Lower lobe of right lung (tissue), 2 donors: ENCODE results near the gene FARP2. TPM values are rescaled to one million over a fixed set of nuclear protein-coding genes. Genes with fewer than 3 reads are reported as not detected.

Experiments used
- ATAC-seq, 2 donors: fragments of 200-7000 bp; cut with Tn5 transposase; one replicate each; pipeline ENCODE4 v1.9.1; 2020 to 2022; ENCODE audit warnings: mild to moderate bottlenecking in 2 of 2, moderate library complexity in 2 of 2
- DNase-seq: peaks from one replicate; pipeline ENCODE4 v3.0.0-alpha.2; 2020
- H3K27ac ChIP-seq: fragments of 200-600 bp; one replicate; pipeline ENCODE4 v1.8.0; 2022
- H3K27me3 ChIP-seq: fragments of 200-600 bp; one replicate; pipeline ENCODE4 v1.8.0; 2022; ENCODE audit warnings: low read depth
- H3K36me3 ChIP-seq: fragments of 200-600 bp; one replicate; pipeline ENCODE4 v1.8.0; 2022; ENCODE audit warnings: mild to moderate bottlenecking
- H3K4me1 ChIP-seq: fragments of 200-600 bp; one replicate; pipeline ENCODE4 v1.8.0; 2022
- H3K4me3 ChIP-seq: fragments of 200-600 bp; one replicate; pipeline ENCODE4 v1.8.0; 2022; ENCODE audit warnings: mild to moderate bottlenecking
- H3K9me3 ChIP-seq: fragments of 200-600 bp; one replicate; pipeline ENCODE4 v1.8.0; 2022
- intact Hi-C: fragments of 100-400 bp; cut with DNase I; formaldehyde crosslinking; loops from one replicate; pipeline ENCODE4 v1.11.0; 2022
- total RNA-seq: library from RNA; stranded (reverse); fragmentation: NEBNext Ultra II Directional; extraction: Animal tissue kit (Norgen Biotek cat#: 25700); gene quantifications from one replicate; pipeline ENCODE4 v1.2.1, GENCODE V29; 2021
- TF ChIP-seq, protein P1 (sequence below): fragments of 200-600 bp; IDR thresholded peaks from one replicate; pipeline ENCODE4 v1.8.0; 2022; ENCODE audit warnings: antibody characterized with exemption, mild to moderate bottlenecking
- donor health status: DM: no; HTN: yes; CAD: no; lungs with severe emphysema.

FARP2 gene
- total RNA-seq, 1 donor from 2014 or later: 42.4 TPM

DNA sequence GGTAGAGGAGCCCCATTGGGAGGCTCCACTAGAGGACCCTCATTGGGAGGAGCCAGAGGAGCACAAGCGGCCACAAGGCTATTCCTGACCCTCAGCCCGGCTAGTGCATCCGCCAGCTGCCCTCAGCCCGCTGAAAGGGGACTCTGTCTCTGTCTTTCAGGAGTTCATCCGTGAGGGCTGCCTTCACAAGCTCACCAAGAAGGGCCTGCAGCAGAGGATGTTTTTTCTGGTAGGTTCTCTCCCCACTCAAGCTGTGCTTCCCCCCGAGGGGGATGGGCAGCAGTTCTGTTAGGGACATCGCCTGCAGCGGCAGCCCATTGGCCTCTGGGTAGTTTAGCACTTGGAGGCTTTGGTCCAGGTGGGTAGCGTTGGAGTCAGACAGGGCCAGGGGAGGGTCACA is 127.2 kb downstream of the FARP2 start:
- no peak for DNase-seq
- Histone ChIP-seq H3K27me3 (no peaks in the 10 kb centered on the region), H3K4me1 (no peaks in the 10 kb centered on the region), H3K36me3 (peaks cover 43% of the 10 kb centered on the region), H3K27ac (no peak overlapping the region), H3K4me3 (no peak overlapping the region), H3K9me3 (no peaks in the 10 kb centered on the region)
- TF ChIP-seq, protein P1, sequence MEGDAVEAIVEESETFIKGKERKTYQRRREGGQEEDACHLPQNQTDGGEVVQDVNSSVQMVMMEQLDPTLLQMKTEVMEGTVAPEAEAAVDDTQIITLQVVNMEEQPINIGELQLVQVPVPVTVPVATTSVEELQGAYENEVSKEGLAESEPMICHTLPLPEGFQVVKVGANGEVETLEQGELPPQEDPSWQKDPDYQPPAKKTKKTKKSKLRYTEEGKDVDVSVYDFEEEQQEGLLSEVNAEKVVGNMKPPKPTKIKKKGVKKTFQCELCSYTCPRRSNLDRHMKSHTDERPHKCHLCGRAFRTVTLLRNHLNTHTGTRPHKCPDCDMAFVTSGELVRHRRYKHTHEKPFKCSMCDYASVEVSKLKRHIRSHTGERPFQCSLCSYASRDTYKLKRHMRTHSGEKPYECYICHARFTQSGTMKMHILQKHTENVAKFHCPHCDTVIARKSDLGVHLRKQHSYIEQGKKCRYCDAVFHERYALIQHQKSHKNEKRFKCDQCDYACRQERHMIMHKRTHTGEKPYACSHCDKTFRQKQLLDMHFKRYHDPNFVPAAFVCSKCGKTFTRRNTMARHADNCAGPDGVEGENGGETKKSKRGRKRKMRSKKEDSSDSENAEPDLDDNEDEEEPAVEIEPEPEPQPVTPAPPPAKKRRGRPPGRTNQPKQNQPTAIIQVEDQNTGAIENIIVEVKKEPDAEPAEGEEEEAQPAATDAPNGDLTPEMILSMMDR: no peak
- intact Hi-C loops: no loop called here
- no peak for ATAC-seq

DNA sequence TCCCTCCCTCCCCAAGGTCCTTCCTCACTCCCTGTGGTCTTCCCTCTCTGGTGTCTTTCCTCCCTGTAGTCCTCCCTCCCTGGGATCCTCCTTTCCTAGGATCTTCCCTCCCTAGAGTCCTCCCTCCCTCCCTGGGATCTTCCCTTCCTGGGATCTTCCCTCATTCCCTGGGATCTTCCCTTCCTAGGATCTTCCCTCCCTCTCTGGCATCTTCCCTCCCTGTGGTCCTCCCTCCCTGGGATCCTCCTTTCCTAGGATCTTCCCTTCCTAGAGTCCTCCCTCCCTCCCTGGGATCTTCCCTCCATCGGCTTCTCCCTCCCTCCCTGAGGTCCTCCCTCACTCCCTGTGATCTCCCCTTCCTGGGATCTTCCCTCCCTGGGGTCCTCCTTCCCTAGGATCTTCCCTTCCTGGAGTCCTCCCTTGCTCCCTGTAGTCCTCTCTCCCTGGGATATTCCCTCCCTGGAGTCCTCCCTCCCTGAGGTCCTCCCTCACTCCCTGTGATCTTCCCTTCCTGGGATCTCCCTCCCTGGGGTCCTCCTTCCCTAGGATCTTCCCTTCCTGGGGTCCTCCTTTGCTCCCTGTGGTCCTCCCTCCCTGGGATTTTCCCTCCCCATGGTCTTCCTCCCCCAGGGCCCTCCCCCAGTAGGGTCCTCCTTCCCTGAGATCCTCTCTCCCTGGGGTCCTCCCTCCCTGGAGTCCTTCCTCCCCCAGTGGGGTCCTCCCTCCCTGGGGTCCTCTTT is 129.3 kb downstream of the FARP2 start:
- ATAC-seq (no peak), DNase-seq (no peak)
- peaks cover 39% of the 10 kb centered on the region for H3K36me3 ChIP-seq
- no peaks in the 10 kb centered on the region for H3K4me1 ChIP-seq
- TF ChIP-seq, protein P1: no peak
- H3K4me3 ChIP-seq: no peak overlapping the region
- no peaks in the 10 kb centered on the region for H3K27me3 ChIP-seq
- H3K9me3 ChIP-seq: no peaks in the 10 kb centered on the region
- no peak overlapping the region for H3K27ac ChIP-seq
- intact Hi-C loops: no loop called here

DNA sequence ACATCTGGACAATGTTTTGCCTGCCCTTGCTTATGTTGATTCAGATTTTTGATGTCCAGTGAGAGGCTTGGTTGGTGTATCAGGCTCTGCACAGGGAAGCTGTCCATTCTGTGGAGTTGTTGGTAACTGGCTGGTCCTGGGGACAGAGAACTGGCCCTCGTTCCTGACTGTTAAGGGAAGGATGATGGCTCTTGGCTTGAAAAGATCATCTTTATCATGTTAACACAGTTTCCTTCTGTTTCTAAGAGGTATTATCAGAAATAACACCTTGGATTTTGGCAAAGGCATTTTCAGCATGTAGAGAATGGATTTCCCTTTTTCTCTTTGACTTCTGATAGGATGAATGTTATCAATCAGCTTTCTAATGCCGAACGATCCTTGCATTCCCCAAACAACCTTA is 133.0 kb downstream of the FARP2 start:
- Histone ChIP-seq H3K9me3 (no peaks in the 10 kb centered on the region), H3K27me3 (no peaks in the 10 kb centered on the region), H3K4me3 (no peak overlapping the region), H3K36me3 (peaks cover 64% of the 10 kb centered on the region), H3K27ac (no peak overlapping the region), H3K4me1 (no peaks in the 10 kb centered on the region)
- TF ChIP-seq, protein P1: no peak
- ATAC-seq: no peak
- DNase-seq: no peak
- intact Hi-C loops: no loop called here

DNA sequence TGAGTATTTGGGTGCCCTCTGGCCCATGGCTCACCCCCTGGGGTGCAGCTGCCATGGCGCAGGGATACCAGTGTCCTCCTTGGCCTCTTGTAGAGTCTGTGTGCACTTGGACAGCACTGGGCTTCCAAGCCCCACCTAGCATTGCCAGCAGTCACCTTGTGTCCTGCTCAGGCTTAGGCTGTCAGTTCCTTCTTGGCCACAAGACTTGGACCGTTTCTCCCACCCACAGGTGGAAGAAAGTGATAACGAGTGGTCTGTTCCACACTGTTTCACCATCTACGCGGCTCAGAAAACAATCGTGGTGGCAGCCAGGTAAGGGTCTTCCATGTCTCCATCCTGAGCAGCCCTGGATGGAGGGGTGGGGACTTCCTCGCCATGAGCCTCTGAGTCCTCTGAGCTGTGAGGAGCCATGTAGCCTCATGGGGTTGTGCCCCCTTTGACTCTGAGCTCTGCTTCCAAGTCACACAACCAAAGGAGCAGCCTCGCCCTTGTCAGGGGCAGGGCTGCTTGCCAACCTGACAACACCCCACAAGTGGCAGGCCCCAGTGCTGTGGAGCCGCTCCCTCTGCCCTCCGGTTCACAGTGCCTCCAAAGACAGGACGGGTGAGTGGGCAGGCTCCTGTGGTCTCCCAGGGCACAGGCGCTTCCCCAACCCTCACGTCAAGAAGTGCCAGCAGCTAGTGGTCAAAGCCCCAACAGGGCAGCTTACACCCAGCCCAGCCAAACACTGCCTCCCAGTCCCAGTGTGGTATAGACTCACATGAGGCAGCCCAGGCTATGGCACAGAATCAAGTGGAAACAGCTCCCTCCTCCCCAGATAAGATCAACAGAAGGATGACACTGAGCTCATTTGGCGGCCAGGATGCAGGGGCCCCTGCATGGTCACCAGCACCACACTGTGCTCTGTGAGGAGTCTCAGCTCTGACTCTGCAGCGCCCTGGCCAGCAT is 133.9 kb downstream of the FARP2 start:
- no peaks in the 10 kb centered on the region for H3K27me3 ChIP-seq
- no peaks in the 10 kb centered on the region for H3K4me1 ChIP-seq
- ATAC-seq: peak; percentile 16 to 34
- TF ChIP-seq, protein P1: no peak
- intact Hi-C loops: no loop called here
- no peak for DNase-seq
- H3K27ac ChIP-seq: no peak overlapping the region
- H3K36me3 ChIP-seq: peaks cover 67% of the 10 kb centered on the region
- no peaks in the 10 kb centered on the region for H3K9me3 ChIP-seq
- no peak overlapping the region for H3K4me3 ChIP-seq

DNA sequence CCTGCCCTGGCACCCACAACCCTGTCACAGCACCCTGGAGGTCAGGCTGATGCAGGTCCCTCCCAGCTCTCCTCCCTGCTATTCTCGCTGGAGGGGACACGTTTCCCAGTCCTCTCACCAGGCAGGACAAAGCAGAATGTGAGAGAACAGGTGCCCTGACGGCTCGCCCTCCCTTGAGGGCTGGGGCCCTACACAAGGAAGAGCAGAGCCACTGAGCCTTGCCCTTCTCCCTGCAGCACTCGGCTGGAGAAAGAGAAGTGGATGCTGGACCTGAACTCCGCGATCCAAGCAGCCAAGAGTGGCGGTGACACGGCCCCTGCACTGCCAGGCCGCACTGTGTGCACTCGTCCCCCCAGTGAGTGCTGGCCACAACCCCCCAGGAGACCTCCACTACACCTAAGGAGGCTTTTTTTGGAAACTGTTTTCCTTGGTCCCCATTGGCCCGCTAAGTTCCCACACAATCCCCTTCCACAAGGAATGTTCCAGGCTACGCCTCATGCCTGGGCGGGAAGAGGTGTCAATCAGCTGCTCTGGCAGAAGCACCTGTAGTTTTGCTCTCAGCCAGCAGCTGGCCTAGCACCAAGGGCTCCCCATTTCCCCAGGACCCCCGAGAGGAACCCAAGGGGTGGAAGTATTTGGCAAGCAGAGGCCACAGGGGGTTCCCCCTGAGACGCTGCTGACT is 134.9 kb downstream of the FARP2 start:
- Histone ChIP-seq H3K27me3 (no peaks in the 10 kb centered on the region), H3K36me3 (peaks cover 77% of the 10 kb centered on the region), H3K4me1 (no peaks in the 10 kb centered on the region), H3K9me3 (no peaks in the 10 kb centered on the region), H3K4me3 (no peak overlapping the region), H3K27ac (no peak overlapping the region)
- ATAC-seq (peak in 1 of 2 donors; percentile 11), DNase-seq (no peak)
- intact Hi-C loops: no loop called here
- TF ChIP-seq, protein P1: no peak
